Activated T-helper 1 cell treated with anti-CD3 and anti-CD28 coated beads, Interleukin-2, amount 50 U/mL, for 16 hours (primary cell): Measurements from ENCODE around the gene BARX1.
"Not testable (repeated sequence)": the region's sequence is repeated elsewhere in the genome, so short reads cannot be mapped to it uniquely, and the experiment has no call there.

Experiments
- DNase-seq, 2 donors: peaks; one replicate each; pipeline ENCODE4 v3.0.0-alpha.2; 2020; ENCODE audit warnings: low read depth in 1 of 2, low spot score in 1 of 2

Gene BARX1

DNA sequence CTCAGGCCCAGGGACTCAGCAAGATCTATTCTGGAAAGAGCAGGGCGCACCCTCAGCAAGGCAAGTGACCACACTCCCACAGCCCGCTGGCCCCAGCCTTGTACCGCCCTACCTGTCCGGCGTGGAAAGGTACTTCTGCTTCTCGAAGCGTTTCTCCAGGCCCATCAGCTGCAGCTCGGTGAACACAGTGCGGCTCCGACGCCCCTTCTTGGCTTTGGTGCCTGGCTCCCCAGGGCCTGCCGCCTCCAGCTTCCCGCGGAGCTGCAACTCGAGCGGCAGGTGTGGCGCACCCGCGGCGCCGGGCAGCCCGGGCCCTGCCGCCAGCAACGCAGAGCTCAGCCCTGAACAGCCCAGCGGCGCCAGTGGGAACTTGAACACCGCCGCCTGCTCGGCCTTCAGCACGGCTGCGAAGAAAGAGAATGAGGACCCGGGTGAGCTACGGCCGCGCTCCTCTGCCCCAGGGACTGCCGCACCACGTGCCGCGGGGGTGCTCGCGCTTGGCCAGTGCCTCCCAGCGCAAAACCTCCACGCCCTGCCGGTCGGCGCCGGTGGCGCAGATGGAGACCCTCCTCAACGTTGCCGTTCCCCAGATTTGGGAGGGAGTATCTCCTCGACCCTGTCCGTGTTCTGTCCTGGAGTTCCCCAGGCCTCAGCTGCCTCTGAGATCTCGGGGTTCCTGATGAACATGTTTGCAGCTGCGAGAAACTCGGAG, 2.2 kb downstream of the BARX1 start:
- DNase-seq, result no peak

- no peak for DNase-seq
Measured at GRCh38 chr9:93952119-93952783, 2.9 kb downstream of the BARX1 start.

DNA sequence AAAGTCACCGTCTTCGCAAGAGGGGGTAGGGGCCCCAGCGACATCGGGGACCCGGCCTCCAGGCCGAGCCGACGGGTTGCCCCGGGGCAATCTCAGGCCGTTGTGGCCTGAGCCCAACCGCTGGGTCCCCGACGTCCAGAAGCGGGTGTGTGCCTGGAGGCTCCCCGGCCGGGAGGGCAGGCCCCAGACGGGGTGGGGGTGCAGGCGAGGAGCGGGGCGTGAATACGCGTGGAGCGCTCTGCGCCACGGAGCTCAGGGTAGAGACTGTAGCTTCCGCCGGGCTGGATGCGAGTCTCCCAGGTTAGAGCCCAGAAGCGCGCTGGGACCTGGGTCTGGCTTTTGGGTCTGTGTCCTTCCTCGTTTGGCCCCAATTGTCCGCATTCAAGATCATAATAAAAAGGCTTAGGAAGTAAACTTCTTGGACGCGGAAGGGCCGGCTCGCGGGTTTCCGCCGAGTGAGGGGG, 3.5 kb downstream of the BARX1 start:
- no peak for DNase-seq

- DNase-seq, result no peak
Measured at GRCh38 chr9:93950619-93951601, 4.2 kb downstream of the BARX1 start.

DNA sequence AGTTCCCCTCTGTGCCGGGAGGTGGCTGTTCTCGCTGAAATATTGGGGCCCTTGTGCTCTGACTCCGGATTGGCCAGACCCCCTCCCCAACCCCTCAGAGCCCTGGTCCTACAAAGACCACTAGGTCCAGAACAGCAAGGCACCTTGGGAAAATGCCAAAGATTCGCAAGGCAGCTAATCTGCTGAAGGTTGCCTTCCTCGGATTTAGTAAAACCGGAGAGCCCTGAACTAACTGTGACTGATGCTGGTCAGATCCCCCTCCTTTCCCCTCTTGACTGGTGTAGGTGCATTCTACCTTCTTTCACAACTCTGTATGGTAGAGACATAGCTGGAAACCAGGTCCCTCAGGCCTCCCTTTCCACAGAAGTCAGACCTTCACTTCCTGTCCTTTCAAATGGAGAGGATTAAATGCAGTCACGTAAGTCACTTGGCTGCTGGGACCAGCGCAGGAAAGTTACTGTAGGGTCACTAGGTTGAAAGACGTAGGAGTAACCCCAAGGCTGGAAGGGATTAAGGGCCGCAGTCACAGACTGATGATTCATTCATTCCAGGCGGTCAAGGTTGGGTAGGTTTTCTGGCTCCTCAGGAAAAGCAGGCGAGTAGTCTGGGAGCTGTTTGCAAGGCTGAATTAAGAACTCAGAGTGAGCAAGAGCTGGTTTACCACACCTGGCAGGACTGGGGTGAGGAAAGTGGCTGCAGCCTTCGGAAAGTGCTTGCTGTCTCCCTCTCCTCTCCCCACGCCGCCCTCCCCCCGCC, 5.3 kb downstream of the BARX1 start:
- DNase-seq, result no peak

DNA sequence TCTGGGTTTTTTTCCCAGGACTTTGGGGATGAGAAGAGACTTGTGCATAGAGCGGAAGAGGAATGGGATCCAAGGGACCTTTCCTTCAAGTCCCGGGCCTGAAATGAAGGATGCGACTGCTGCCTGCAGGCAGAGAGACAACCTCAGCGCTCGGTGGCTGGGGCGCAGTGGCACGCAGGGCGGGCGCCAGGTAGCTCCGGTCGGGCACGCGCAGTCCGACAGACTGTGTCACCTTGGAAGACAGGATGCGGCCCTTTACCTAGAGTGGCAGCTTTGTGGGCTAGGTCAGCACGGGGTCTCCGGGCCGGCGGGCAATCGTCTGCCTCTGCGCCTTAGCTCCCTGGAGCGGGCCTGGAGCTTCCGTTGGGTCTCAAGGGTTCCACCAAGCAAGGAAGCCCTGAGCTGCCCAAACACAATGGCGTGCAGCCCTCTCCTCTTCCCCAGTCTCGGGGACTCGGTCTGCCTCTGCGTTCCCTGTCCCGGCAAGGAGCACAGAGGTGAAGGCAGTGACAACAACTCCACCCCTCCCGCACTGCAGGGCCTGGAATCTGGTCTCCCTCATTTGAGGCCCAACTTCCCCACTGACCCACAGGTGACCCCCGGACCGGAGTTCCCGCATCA, 6.0 kb downstream of the BARX1 start:
- no peak for DNase-seq

DNA sequence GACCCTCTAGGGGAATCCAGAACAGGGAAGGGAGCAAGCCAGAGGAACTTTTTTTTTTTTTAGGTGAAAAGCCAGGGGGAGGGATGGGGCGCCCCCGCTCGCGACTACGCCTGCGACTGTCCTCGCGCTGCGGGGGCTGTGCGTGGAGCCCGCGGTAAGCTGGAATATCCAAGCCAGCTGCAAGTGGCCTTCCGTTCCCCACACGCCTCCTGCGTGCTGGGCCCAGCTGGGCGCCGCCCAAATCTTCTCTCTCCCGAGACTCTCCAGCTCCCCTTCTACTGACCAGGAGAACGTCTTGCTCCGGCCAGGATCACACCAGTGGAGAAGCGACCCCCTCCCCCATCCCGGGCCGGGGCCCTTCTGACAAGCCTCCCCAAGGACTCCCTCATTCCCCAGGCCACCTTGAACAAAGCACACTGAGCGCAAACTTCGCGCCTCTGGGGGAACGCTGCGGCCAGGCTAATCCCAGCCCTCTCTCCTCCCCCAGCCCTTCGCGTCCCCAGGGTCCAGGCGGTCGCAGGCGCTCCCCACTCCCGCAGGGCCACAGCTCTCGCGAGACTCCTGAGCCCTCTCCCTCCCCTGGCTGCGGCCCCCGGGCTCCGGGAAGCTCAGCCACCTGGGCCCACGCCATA, 6.6 kb downstream of the BARX1 start:
- no peak for DNase-seq

DNA sequence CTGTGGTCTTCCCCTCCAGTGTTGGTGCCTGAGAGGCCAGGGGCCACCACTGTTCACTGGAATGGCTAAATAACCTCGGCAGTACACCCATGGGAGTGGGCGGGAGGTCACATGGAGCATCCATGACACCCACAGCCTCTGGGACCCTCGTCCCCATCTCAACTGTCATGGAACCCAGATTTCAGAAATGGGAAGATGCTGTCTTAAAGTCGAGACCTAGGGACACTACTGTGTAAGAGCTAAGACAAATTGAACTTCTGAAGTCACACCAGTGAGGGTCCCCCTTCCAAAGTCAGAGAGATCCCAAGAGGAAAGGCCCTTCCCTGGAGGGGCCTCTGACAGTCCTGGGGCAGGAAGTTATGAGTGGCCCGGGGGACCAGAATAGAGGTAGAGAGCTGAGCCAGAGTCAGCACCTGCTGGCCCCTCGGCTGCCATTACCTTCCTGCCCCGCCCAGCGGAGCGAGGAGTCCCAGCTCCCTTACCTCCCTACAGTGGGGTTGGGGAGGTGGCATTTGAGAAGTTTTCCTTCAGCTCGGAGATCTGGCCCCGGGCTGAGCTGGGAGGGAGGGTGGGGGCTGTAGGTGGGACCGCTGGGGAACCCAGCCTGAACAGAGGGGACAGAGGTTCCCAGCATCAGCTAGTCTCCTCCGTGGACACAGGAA, 7.6 kb downstream of the BARX1 start:
- DNase-seq, result no peak

- DNase-seq, result no peak
Measured at GRCh38 chr9:93946338-93946712, 8.8 kb downstream of the BARX1 start.

DNA sequence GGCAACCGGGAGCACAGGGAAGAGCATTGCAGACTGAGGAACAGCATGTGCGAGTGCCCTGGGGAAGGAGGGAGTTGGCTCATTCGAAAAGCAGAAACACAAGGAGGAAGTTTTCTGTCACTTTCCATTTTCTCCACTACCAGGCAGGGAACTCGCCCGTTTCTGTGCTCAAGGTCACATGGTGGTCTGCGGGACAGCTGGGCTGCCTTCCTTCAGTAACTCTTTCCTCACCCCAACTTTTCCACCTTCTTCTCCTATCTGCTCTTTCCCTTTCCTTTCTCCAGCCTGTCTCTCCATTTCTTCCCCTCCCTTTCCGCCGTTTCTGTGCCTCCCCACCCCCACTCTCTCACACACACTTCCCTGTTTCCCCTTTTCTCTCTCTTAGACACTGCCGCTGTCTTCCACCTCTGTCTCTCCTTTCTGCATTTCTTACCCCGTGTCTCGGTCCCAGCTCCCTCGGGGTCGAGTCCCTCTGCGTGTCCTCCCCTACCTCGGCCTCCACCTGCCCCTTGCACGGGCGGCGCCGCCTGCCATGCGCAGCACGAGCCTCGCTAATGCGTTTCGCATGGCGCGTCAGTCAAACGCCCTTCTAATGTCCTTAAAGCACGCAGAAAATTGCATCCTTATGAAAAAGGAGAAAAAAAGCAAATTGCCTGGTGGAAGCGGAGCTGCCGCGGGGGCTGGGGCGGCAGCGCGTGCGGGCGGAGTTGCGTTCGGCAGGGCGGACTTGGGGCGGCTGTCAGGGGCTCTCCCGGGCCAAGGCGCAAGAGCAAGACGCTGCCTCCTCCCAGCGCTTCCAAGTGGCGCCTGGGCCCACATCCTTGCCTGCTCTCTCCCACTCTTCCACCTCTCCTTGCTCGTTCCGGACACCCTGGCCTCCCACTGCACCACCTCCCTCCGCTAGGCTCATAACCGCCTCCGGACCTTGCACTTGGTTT, 9.5 kb downstream of the BARX1 start:
- DNase-seq, result no peak

- no peak for DNase-seq
Measured at GRCh38 chr9:93944011-93944410, 11.1 kb downstream of the BARX1 start.

DNA sequence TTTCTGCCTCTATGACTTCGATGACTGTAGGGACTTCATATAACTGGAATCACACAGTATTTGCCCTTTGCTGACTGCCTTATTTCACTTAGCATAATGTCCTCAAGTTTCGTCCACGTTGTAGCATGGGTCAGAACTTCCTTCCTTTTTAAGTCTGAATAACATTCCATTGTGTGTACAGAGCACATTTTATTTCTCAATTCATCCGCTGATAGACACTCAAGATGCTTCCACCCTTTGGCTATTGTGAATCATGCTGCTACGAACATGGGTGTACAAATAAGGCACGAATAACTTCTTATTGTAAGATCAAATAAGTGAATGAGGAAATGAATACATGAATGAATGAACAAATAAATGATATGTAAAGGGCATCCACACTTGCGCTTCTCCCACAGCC, 13.0 kb downstream of the BARX1 start:
- no peak for DNase-seq

DNA sequence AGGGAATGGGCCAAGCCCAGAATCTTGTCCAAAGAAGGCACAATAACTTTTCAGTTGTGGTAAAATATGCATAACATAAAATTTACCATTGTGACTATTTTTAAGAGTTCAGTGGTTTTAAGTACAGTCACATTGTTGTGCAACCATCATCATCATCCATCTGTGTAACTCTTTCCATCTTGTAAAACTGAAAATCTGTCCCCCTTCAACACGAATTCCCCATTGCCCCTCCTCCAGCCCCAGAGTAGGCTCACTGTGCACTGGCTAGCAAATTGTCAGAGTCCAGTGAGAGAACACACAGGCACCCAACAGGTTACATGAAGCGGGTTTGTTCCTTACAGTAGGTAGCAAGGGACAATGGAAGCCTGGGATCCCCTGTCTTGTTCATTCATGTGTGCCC, 13.7 kb downstream of the BARX1 start:
- DNase-seq, result no peak

- DNase-seq, result no peak
Measured at GRCh38 chr9:93940951-93941350, 14.2 kb downstream of the BARX1 start.

GRCh38 chr9:93939589-93939988, 15.6 kb downstream of the BARX1 start:
- DNase-seq, result not testable (repeated sequence)

GRCh38 chr9:93937193-93937592, 18.0 kb downstream of the BARX1 start:
- no peak for DNase-seq

DNA sequence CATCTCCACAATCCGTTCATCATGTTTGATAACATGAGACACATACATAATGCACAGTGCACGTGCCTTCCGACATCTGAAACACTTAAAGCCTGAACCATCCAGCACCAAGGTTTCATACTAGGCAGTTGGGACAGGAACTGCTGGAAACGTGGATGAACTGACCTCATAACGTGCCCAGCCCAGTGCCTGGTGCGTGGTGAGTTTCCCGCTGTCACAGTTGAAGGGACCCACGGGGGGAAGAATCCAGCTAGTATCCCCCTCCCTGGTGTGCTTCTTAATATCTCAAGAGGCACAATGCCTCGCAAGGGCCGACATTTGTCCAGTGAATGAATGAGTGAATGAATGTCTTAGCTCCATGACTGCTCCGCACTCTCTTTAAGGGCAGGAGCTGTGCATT, 23.2 kb downstream of the BARX1 start:
- no peak for DNase-seq

GRCh38 chr9:93930070-93930469, 25.1 kb downstream of the BARX1 start:
- no peak for DNase-seq
